Osteoblast (primary cell): ENCODE measurements around the gene COBL. TPM values are rescaled to one million over a fixed set of nuclear protein-coding genes. Genes with fewer than 3 reads are reported as not detected.

ENCODE experiments used
- DNase-seq: peaks from one replicate; pipeline ENCODE4 v3.0.0; 2011; ENCODE audit warnings: low spot score, mixed read lengths; ENCODE audit not compliant: insufficient read length; ENCODE audit errors: missing footprints
- H2AFZ ChIP-seq: 2 replicates; pipeline ENCODE4 v1.6.0; 2011; ENCODE audit warnings: mild to moderate bottlenecking, low read length
- H3K27ac ChIP-seq: 2 replicates; pipeline ENCODE4 v1.5.1; 2011; ENCODE audit warnings: mild to moderate bottlenecking, low read depth, low read length, moderate library complexity
- H3K27me3 ChIP-seq: 2 replicates; pipeline ENCODE4 v1.6.0; 2012; ENCODE audit warnings: mild to moderate bottlenecking, control low read depth, inconsistent platforms, low read length, moderate library complexity; ENCODE audit not compliant: insufficient read depth
- H3K36me3 ChIP-seq: 2 replicates; pipeline ENCODE4 v1.5.1; 2011; ENCODE audit warnings: mild to moderate bottlenecking, low read length, control low read depth, moderate library complexity; ENCODE audit not compliant: insufficient read depth
- H3K4me1 ChIP-seq: 2 replicates; pipeline ENCODE4 v1.5.1; 2011; ENCODE audit warnings: mild to moderate bottlenecking, low read length, control low read depth, moderate library complexity; ENCODE audit not compliant: insufficient read depth
- H3K4me2 ChIP-seq: 2 replicates; pipeline ENCODE4 v1.6.0; 2011; ENCODE audit warnings: mild to moderate bottlenecking, low read length; ENCODE audit not compliant: insufficient read depth
- H3K4me3 ChIP-seq: fragments of 200-600 bp; sonication (generic); 3 replicates; pipeline ENCODE4 v1.5.1; 2012; ENCODE audit warnings: mild to moderate bottlenecking, low read length, inconsistent platforms; ENCODE audit not compliant: insufficient read depth
- H3K79me2 ChIP-seq: 2 replicates; pipeline ENCODE4 v1.6.0; 2012; ENCODE audit warnings: mild to moderate bottlenecking, low read length, control low read depth, inconsistent platforms; ENCODE audit not compliant: insufficient read depth
- H3K9me3 ChIP-seq: 2 replicates; pipeline ENCODE4 v1.5.1; 2011; ENCODE audit warnings: low read depth, low read length, control low read depth
- H4K20me1 ChIP-seq: 2 replicates; pipeline ENCODE4 v1.6.0; 2012; ENCODE audit warnings: mild to moderate bottlenecking, low read length, control low read depth; ENCODE audit not compliant: insufficient read depth
- total RNA-seq: library from RNA; depleted of rRNA; stranded (reverse); fragments of >200 nt; gene quantifications from 2 replicates; pipeline ENCODE4 v1.2.3, GENCODE V29; 2012
- TF ChIP-seq, protein P1 (sequence below): IDR thresholded peaks from 2 replicates; pipeline ENCODE4 v1.5.1; 2011; ENCODE audit warnings: mild to moderate bottlenecking, low read depth, low read length, moderate library complexity; ENCODE audit errors: extremely low read depth

COBL gene
- total RNA-seq, 1 donor, result under 0.01 TPM

DNA sequence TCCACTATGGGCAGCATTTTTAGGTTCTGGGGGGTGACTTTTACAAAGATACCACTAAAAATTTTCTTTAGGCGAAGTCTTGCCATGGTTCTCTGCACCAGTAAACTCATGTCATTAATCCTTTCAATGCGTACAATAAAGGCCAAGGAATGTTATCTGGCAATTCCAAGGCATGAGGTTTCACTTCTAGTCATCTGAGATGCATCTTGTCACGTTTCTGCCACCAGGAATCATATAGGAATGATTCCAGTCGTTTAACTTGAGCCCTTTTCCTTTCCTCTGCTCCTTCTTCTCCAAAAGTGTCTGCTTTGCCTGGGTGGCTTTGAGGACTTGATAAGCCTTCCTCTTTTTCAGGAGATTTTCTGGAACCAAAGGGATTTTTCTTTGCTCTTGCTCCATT is 56.8 kb downstream of the COBL start:
- H3K4me1 ChIP-seq, result no peaks in the 10 kb centered on the region
- H3K27ac ChIP-seq, result no peak overlapping the region
- no peaks in the 10 kb centered on the region for H3K36me3 ChIP-seq
- no peak for DNase-seq
- no peak overlapping the region for H3K4me2 ChIP-seq
- no peaks in the 10 kb centered on the region for H3K27me3 ChIP-seq
- no peaks in the 10 kb centered on the region for H3K79me2 ChIP-seq
- H3K4me3 ChIP-seq, result no peak overlapping the region
- TF ChIP-seq, protein P1, sequence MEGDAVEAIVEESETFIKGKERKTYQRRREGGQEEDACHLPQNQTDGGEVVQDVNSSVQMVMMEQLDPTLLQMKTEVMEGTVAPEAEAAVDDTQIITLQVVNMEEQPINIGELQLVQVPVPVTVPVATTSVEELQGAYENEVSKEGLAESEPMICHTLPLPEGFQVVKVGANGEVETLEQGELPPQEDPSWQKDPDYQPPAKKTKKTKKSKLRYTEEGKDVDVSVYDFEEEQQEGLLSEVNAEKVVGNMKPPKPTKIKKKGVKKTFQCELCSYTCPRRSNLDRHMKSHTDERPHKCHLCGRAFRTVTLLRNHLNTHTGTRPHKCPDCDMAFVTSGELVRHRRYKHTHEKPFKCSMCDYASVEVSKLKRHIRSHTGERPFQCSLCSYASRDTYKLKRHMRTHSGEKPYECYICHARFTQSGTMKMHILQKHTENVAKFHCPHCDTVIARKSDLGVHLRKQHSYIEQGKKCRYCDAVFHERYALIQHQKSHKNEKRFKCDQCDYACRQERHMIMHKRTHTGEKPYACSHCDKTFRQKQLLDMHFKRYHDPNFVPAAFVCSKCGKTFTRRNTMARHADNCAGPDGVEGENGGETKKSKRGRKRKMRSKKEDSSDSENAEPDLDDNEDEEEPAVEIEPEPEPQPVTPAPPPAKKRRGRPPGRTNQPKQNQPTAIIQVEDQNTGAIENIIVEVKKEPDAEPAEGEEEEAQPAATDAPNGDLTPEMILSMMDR, result no peak
- H3K9me3 ChIP-seq, result no peaks in the 10 kb centered on the region
- H2AFZ ChIP-seq, result no peak overlapping the region
- H4K20me1 ChIP-seq, result no peaks in the 10 kb centered on the region

DNA sequence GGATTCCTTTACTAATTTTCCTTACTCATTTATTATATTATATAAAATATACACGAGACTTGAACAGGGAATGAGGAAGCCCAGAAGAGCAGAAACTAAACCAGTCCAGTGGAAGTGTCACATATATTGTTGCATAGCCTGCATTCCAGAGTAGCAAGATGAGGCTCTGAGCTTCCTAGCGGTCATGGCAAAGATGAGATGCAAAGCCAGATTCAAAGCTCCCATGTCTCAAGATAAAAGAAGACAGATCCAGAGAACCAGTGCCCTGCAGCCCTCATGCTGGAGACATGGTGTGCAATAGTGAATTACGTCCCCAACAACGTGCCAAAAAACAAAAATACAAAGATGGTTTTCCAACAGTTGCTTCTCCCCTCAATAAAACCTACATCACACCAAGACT is 59.7 kb downstream of the COBL start:
- Histone ChIP-seq H3K9me3 (no peaks in the 10 kb centered on the region), H3K27me3 (no peaks in the 10 kb centered on the region), H3K4me1 (no peaks in the 10 kb centered on the region), H3K4me2 (no peak overlapping the region), H4K20me1 (no peaks in the 10 kb centered on the region), H3K36me3 (no peaks in the 10 kb centered on the region), H3K4me3 (no peak overlapping the region), H2AFZ (no peak overlapping the region), H3K27ac (no peak overlapping the region), H3K79me2 (no peaks in the 10 kb centered on the region)
- TF ChIP-seq, protein P1, result no peak
- DNase-seq, result no peak

DNA sequence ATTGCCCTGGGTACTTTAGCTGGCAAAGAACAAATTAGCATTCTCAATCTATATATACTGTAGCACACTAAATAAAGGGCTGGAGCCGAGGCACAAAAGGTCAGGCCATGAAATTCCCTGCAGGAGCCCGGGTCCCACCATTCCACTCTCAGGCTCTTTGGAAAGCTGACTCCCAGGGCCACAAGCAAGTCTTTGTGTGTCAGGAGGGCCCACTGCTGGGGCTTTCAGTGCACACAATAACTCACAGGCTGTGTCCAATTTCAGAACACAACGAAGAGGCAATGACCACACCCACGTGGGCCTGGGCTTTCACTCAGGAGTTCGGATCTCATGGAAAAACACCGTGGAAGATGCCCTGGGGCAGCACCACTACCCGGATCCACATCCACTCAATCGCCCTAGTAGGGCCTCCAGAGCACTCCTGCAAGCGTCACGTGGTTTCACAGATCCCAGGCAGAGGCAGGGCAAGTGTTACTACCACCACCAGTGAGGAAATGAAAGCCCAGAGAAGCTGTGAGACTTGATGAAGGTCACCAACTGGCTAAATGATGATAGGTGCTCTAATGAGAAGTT is 60.3 kb downstream of the COBL start:
- no peaks in the 10 kb centered on the region for H3K79me2 ChIP-seq
- TF ChIP-seq, protein P1, result no peak
- no peak overlapping the region for H3K4me3 ChIP-seq
- H3K4me2 ChIP-seq, result no peak overlapping the region
- no peaks in the 10 kb centered on the region for H3K27me3 ChIP-seq
- H4K20me1 ChIP-seq, result no peaks in the 10 kb centered on the region
- no peaks in the 10 kb centered on the region for H3K9me3 ChIP-seq
- H3K27ac ChIP-seq, result no peak overlapping the region
- no peak for DNase-seq
- no peak overlapping the region for H2AFZ ChIP-seq
- H3K4me1 ChIP-seq, result no peaks in the 10 kb centered on the region
- H3K36me3 ChIP-seq, result no peaks in the 10 kb centered on the region

DNA sequence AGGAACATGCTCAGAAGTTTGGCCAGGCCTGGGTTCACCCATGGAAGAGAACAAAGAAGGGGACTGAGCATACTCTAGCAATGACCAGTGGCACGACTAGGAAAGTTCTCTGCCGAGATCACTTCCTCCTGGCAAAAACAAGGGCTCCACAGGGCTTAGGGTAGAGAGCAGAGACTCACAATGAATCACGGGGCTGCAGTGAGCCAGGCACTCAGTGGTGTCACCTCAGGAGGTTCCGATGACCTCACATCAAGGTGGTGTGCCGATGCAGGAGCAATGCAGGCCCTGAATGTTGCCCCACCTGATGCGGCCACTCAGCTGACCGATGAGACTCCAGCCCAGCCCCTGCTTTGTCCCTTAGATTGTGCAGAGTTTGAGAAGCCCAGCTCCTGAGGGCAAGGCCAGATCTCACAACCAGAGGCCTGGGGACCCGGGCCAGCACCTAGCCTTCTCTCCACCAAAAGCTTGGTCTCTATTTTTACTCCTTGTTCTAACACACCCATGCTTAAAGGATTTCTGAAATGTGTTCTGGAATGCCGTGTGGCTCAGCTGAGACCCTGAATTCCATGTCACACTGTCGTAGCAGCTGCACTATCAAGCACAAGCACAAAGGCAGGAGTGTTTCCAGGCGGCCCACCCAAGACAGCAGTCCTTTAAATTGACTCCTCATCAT is 60.9 kb downstream of the COBL start:
- TF ChIP-seq, protein P1, result no peak
- no peak overlapping the region for H2AFZ ChIP-seq

More for the DNA sequence above, 60.9 kb downstream of the COBL start:
- Histone ChIP-seq H3K4me1 (no peaks in the 10 kb centered on the region), H3K79me2 (no peaks in the 10 kb centered on the region), H3K9me3 (no peaks in the 10 kb centered on the region), H3K27ac (no peak overlapping the region), H3K36me3 (no peaks in the 10 kb centered on the region), H3K27me3 (no peaks in the 10 kb centered on the region), H3K4me3 (no peak overlapping the region), H4K20me1 (no peaks in the 10 kb centered on the region), H3K4me2 (no peak overlapping the region)
- DNase-seq, result no peak
